ENCODE results near the gene WDR20.

The WDR20 gene

DNA sequence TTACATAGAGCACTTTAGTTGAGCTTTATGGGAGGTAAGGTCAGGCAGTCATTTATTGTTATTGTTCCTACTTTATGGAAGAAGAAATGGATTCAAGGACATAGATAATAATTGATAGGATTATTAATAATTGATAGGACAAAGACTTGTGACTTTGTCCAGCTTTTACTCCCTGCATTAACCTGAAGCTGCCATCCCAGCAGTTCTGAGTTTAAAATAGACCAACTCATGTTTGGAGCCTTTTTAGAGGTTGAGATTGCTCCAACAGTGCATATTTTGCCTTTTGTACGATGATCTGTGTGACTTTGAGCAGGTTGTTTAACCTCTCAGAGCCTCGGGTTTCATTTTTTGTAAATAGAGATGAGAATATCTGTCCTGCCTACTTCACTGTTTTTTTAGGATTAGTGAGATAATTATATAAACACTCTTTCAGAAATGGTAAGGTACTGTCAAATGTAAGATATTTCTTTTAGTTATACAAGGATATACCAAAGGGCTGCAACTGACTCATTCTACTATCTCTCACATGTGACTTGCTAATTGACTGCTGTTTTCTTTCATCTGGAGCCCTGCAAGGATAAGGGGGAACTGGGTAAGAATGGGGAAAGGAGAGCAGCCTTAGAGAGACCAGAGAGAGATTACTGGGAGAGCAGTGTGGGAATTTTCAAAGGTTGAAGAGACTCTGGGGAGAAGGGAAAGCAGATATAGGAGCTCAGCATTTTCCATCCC is 15.3 kb downstream of the WDR20 start:
- no peak for TF ChIP-seq EZH2phosphoT487 (IDR thresholded peaks at IDR 0.05; ENCODE audit: borderline replicate concordance)
- TF ChIP-seq, protein P1, sequence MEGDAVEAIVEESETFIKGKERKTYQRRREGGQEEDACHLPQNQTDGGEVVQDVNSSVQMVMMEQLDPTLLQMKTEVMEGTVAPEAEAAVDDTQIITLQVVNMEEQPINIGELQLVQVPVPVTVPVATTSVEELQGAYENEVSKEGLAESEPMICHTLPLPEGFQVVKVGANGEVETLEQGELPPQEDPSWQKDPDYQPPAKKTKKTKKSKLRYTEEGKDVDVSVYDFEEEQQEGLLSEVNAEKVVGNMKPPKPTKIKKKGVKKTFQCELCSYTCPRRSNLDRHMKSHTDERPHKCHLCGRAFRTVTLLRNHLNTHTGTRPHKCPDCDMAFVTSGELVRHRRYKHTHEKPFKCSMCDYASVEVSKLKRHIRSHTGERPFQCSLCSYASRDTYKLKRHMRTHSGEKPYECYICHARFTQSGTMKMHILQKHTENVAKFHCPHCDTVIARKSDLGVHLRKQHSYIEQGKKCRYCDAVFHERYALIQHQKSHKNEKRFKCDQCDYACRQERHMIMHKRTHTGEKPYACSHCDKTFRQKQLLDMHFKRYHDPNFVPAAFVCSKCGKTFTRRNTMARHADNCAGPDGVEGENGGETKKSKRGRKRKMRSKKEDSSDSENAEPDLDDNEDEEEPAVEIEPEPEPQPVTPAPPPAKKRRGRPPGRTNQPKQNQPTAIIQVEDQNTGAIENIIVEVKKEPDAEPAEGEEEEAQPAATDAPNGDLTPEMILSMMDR (conservative IDR thresholded peaks at IDR 0.05; ENCODE audit: low read length), result no peak
- H3K4me3 ChIP-seq (ENCODE audit: low read length, poor library complexity, severe bottlenecking), result no peak overlapping the region
- no peak overlapping the region for H2AFZ ChIP-seq (ENCODE audit: low read length)
- H3F3A ChIP-seq (ENCODE audit: low read depth), result no peaks in the 10 kb centered on the region
- no peaks in the 10 kb centered on the region for H3K9me2 ChIP-seq (replicated peaks; ENCODE audit: low read depth, low read length)
- no peak overlapping the region for H3K4me2 ChIP-seq (ENCODE audit: low read depth, low read length, poor library complexity, severe bottlenecking)
- no peak overlapping the region for H3K9ac ChIP-seq (ENCODE audit: low read depth, low read length, poor library complexity, severe bottlenecking)
- H4K20me1 ChIP-seq (ENCODE audit: insufficient read depth, low read length, poor library complexity, severe bottlenecking), result peaks cover 11% of the 10 kb centered on the region
- no peaks in the 10 kb centered on the region for H3K27me3 ChIP-seq (ENCODE audit: insufficient read depth, low read length, poor library complexity, severe bottlenecking)
- H3K4me1 ChIP-seq (ENCODE audit: insufficient read depth, low read length, poor library complexity, severe bottlenecking), result no peaks in the 10 kb centered on the region
- H3K36me3 ChIP-seq (ENCODE audit: insufficient read depth, low read length), result peaks cover 21% of the 10 kb centered on the region; the same call in 1 of the 2 replicates
- peaks cover 75% of the 10 kb centered on the region for H3K79me2 ChIP-seq (ENCODE audit: insufficient read depth, low read length)
- no peaks in the 10 kb centered on the region for H3K9me3 ChIP-seq (ENCODE audit: insufficient read depth, low read depth, low read length)

- Histone ChIP-seq H3K36me3 (ENCODE audit: insufficient read depth, low read length) (peaks cover 15% of the 10 kb centered on the region; the same call in 1 of the 2 replicates), H3F3A (ENCODE audit: low read depth) (no peaks in the 10 kb centered on the region), H3K79me2 (ENCODE audit: insufficient read depth, low read length) (peaks cover 71% of the 10 kb centered on the region), H3K4me3 (ENCODE audit: low read length, poor library complexity, severe bottlenecking) (no peak overlapping the region), H3K9ac (ENCODE audit: low read depth, low read length, poor library complexity, severe bottlenecking) (no peak overlapping the region), H3K27me3 (ENCODE audit: insufficient read depth, low read length, poor library complexity, severe bottlenecking) (no peaks in the 10 kb centered on the region), H4K20me1 (ENCODE audit: insufficient read depth, low read length, poor library complexity, severe bottlenecking) (peaks cover 7% of the 10 kb centered on the region), H2AFZ (ENCODE audit: low read length) (no peak overlapping the region), H3K4me1 (ENCODE audit: insufficient read depth, low read length, poor library complexity, severe bottlenecking) (no peaks in the 10 kb centered on the region), H3K9me2 (replicated peaks; ENCODE audit: low read depth, low read length) (no peaks in the 10 kb centered on the region), H3K4me2 (ENCODE audit: low read depth, low read length, poor library complexity, severe bottlenecking) (no peak overlapping the region), H3K9me3 (ENCODE audit: insufficient read depth, low read depth, low read length) (no peaks in the 10 kb centered on the region)
- TF ChIP-seq EZH2phosphoT487 (IDR thresholded peaks at IDR 0.05; ENCODE audit: borderline replicate concordance), result no peak
- TF ChIP-seq, protein P1 (conservative IDR thresholded peaks at IDR 0.05; ENCODE audit: low read length), result no peak
These were observed 17.6 kb downstream of the WDR20 start for GRCh38 chr14:102157346-102157745.

DNA sequence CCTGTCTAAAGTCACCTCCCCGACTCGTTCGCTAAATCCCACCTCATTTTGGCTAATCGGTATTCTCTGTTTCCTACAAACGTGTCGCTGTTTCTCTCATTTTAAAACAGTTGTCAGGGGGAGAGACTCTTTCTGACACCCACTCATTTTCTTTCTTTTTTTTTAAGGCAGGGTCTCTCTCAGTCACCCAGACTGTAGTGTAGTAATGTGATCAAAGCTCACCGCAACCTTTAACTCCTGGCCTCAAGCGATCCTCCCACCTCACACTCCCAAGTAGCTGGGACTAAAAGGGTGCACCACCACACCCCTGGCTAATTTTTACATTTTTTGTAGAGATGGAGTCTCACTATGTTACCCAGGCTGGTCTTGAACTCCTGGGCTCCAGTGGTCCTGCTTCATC is 19.1 kb downstream of the WDR20 start:
- Histone ChIP-seq H3K9me3 (ENCODE audit: insufficient read depth, low read depth, low read length) (no peaks in the 10 kb centered on the region), H2AFZ (ENCODE audit: low read length) (no peak overlapping the region), H3K9ac (ENCODE audit: low read depth, low read length, poor library complexity, severe bottlenecking) (no peak overlapping the region), H4K20me1 (ENCODE audit: insufficient read depth, low read length, poor library complexity, severe bottlenecking) (peaks cover 7% of the 10 kb centered on the region), H3K36me3 (ENCODE audit: insufficient read depth, low read length) (peaks cover 8% of the 10 kb centered on the region; the same call in 1 of the 2 replicates), H3K79me2 (ENCODE audit: insufficient read depth, low read length) (peaks cover 69% of the 10 kb centered on the region), H3K27me3 (ENCODE audit: insufficient read depth, low read length, poor library complexity, severe bottlenecking) (no peaks in the 10 kb centered on the region), H3K9me2 (replicated peaks; ENCODE audit: low read depth, low read length) (no peaks in the 10 kb centered on the region), H3F3A (ENCODE audit: low read depth) (no peaks in the 10 kb centered on the region), H3K4me1 (ENCODE audit: insufficient read depth, low read length, poor library complexity, severe bottlenecking) (no peaks in the 10 kb centered on the region), H3K4me3 (ENCODE audit: low read length, poor library complexity, severe bottlenecking) (no peak overlapping the region), H3K4me2 (ENCODE audit: low read depth, low read length, poor library complexity, severe bottlenecking) (no peak overlapping the region)
- TF ChIP-seq EZH2phosphoT487 (IDR thresholded peaks at IDR 0.05; ENCODE audit: borderline replicate concordance), result no peak
- TF ChIP-seq, protein P1 (conservative IDR thresholded peaks at IDR 0.05; ENCODE audit: low read length), result no peak

Measured in Loucy (cell line).